G401 (cell line): ENCODE results near the gene SLC35E1. TPM values are rescaled to one million over a fixed set of nuclear protein-coding genes. Genes with fewer than 3 reads are reported as not detected.

ENCODE experiments used
- DNase-seq: peaks from one replicate; pipeline ENCODE4 v3.0.0-alpha.2; 2015; ENCODE audit warnings: low spot score
- in situ Hi-C: cut with HindIII; loops from 2 replicates; pipeline ENCODE4 v1.10.0; 2016; ENCODE audit warnings: low sequenced_read_pairs, mixed read lengths
- total RNA-seq: library from RNA; depleted of rRNA; stranded (reverse); fragments of >200 nt; shearing (Covaris generic); gene quantifications from 2 replicates; pipeline ENCODE4 v1.2.3, GENCODE V29; 2014

Gene SLC35E1
- total RNA-seq, 1 experiment from 2014 or later: 25.7 TPM

DNA sequence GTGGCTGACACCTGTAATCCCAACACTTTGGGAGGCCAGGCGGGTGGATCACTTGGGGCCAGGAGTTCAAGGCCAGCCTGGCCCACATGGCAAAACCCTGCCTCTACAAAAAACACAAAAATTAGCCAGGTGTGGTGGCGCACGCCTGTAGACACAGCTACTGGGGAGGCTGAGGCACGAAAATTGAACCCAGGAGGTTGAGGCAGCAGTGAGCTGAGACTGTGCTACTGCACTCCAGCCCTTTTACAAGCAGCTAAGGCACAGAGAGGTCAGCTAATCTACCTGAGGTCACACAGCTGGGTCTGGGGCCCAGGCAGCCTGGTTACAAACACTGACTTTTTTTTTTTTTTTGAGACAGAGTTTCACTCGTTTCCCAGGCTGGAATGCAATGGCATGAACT, 28.6 kb upstream of the SLC35E1 start:
- DNase-seq: no peak

DNA sequence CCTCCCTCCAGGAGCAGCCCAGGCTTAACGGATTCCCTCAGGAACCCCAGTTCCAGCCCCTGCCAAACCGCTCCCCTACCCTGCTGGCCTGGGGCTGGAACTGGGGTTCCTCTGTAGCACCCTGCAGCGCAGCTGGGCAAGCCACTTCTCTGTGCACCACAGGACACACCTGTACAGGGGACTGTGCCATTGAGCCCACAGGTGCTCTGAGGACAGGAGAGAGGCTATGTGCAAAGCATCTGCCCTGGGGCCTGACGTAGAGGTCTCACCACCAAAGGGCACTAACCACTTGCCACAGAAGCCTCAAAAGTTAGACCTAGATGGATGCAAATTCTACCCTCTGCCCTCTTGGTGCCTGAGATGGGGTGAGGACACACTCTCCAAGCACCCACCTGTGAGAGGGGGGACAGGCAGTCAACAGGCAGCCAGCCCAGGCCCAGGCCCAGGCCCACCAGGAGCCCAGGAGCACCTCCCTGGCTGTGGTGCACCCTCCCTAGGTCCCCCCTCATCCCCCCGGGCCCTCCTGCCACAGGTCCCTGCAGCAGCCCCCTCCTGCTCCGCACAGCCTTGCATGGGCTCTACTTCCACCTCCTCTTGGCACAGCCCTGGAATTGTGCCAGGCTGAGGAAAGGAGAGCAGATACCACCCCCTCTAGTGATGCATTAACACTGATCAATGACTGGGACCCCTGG, 27.6 kb upstream of the SLC35E1 start:
- DNase-seq: no peak
- in situ Hi-C loops: no loop called here

More for the DNA sequence above, 28.6 kb upstream of the SLC35E1 start:
- in situ Hi-C loops: no loop called here

DNA sequence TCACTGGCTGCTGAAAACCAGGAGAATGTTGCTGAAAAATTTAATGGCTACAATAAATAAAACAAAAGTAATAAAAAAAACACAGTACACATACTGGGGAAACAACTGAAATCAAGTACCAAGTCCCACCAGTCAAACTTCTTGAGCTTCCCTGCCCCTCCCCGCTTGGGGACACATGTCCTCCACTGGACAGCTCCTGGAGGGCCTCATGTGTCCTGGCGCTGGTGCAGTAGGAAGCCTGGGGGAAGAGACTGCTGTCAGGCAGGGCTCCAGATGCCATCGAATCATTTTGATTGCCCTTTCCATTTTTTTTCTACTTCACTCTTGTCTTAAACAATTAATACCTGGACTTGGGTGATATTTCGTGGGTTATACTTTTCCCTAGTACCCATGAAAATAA, 26.6 kb upstream of the SLC35E1 start:
- no peak for DNase-seq
- in situ Hi-C loops: no loop called here

DNA sequence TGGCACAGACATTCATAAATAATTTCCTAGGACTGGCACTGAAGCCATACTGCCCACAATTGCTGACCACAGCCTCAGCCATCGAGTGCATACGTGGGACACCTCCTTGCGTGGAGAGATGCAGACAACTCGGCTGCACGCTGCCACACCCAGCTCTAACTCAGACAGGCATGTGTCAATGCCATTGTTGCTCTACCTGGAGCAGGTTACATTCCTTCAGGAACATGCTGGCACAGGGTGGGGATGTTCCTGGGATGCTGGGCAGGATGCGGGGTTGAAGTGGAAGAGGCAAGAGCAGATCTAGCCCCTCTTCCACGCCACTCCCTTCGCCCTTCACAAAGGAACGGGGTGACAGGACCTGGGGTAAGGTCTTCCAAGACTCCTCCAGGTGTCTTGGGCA, 24.2 kb upstream of the SLC35E1 start:
- in situ Hi-C loops: no loop called here
- DNase-seq: no peak

DNA sequence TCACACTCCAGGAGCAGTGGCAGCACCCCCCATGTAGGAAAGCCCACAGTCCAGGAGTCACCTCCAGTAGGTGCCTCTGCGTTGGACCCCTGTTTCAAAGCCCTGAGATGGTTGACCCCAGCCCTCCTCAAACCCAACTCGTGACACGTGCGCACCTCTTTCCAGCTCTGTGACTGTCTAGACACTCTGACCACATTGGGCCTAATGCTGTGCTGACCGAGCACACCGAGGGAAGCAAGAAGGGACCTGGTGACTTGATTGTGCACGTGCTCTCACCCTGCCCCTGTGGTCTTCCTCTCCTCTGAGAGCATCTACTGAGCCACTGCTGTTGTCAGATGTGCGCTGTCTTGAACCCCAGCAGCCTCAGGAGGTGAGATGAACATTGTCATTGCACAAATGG, 22.9 kb upstream of the SLC35E1 start:
- in situ Hi-C loops: no loop called here

DNA sequence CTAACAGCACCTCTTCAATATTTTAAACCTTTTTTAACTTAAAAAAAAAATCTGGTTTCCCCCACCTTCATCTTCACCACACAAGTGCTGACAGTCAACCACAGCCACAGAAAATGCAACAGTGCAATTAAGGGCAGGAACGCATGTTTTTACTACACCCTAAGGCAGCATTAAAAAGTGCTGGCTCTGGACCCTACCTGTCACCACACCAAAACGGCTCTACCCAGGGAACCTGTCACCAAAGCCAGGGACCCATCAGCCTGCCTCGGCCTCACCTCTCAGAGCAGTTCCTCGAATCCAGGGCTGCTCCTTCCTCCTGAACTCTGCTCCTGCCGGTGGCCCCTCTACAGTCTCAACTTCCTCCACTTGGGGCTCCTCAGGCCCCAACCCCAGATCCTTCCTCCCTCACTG, 22.5 kb upstream of the SLC35E1 start:
- in situ Hi-C loops: no loop called here
- no peak for DNase-seq

More for the DNA sequence above, 22.9 kb upstream of the SLC35E1 start:
- no peak for DNase-seq

DNA sequence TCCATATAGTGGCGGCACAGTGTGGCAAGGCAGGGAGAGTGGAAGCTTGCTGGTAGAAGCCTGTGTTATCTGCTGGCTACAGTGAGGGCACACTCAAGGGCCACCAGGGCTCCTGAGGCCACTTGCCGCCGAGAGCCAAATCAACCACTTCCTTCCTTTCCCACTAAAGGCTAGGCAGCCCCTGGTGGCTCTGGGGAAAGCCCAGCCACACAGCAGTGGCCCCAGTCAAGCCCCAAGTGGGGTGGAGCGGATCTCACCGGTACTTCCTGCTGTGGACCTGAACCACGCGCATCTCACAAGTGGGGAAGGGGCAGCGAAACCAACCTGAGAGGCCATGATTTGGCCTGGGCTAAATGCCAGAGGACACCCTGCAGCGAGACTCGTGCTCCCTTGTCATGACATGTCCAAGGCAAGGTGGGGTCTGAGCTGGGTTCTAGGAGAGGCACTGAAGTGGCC, 21.9 kb upstream of the SLC35E1 start:
- in situ Hi-C loops: no loop called here
- DNase-seq: no peak

DNA sequence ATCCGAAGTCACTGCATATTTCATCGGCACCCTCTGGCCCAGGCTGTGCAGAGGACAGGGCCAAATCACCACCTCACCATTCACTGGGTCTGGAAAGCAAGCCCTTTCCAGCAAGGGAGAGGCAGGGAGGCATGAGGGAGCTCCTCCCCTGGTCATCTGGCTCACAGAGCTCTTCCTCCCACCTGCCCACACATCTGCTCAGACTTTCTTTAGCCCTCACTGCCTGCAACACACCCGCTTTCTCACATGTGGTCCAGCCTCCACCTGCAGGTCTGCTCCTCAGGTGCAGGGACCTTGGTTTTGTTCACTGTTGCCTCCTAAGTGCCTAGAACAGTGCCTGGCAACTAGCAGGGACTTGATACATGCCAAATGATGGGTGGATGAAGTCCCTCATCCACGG, 21.0 kb upstream of the SLC35E1 start:
- in situ Hi-C loops: no loop called here
- DNase-seq: no peak

DNA sequence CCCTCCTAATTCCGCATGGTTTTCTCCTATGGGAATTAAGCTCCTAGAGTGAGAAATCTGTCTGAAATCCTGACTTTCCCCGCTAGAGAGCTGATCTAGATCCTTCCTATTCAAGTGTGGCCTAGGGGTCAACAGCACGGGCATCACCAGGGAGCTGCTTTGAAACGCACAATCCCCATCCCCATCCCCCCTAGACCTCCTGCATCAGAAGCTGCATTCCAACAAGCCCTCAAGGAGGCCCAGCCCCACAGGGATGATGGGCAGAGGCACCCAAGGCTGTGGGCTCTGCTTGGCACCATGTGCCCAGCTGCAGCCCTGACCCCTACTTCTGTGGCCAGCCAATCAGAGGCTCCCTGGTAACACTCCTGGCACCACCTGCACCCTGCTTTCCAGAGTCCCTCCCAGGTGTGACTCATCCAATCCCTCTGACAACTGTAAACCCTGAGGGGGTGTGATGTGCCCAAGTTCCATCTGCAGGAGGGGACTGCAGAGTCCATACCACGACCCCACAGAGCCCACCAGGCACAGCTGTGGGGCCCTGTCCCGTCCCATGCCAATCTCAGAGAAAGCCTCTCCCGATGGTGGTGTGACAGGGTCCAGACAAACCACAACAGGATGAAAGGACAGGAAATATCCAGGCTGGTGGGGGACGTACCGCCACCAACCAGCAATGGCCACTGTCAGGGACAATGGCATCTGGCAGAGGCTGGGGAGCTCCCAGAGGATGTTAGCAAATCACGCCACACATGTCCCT, 19.8 kb upstream of the SLC35E1 start:
- no peak for DNase-seq
- in situ Hi-C loops: no loop called here

DNA sequence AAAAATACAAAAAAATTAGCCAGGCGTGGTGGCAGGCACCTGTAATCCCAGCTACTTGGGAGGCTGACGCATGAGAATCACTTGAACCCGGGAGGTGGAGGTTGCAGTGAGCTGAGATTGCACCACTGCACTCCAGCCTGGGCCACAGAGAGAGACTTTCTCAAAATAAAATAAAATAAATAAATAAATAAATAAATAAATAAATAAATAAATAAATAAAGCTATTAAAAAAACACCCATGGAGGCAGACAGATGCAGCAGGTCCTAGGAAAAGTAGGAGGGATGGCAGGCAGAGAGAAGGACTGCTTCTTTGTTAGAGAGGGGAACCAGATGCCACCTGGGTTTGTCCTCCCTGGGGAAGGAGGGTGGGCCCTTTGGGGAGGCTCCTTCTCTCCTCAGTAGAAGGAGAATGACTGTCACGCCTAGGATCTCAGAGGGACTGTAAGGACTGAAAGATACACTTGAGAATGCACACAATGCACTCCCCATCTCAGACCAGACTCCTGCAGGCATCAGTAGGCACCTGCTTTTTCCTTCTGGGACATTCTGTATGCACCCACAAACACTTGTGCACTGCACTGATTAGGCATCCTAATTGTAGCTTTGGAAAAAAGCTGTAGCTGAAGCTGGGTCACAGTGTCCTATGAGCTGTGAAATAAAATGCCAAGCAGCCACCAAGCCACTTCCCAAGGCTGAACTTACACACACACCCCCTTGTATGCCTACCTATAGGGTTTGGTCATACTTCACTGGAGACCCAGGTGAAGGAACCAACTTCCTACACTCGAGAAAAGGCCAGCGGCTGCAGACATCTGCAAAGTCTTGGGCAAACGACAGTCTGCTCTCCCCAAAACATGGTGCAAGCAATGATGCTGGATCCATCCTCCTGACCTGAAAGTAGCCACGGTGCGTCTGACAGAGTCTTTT, 18.9 kb upstream of the SLC35E1 start:
- DNase-seq: no peak
- in situ Hi-C loops: no loop called here

DNA sequence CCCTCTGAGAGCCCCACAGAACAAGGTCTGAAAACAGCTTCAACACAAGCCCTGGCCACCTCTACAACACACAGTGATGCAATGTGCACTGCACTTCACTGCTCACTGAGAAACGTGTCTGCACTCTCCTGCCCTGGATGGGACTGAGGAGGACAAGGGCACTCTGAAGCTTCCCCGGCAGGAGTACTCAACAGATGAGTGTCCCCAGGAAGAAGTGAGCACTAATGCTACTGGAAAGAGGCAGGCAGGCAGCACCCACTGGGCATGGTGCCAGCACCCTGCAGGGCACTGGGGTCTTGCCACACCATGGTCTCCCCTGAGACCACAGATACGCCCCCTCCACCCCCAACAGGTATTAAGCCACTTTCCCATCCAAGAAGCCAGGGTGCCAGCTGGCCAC, 17.7 kb upstream of the SLC35E1 start:
- in situ Hi-C loops: no loop called here
- no peak for DNase-seq

DNA sequence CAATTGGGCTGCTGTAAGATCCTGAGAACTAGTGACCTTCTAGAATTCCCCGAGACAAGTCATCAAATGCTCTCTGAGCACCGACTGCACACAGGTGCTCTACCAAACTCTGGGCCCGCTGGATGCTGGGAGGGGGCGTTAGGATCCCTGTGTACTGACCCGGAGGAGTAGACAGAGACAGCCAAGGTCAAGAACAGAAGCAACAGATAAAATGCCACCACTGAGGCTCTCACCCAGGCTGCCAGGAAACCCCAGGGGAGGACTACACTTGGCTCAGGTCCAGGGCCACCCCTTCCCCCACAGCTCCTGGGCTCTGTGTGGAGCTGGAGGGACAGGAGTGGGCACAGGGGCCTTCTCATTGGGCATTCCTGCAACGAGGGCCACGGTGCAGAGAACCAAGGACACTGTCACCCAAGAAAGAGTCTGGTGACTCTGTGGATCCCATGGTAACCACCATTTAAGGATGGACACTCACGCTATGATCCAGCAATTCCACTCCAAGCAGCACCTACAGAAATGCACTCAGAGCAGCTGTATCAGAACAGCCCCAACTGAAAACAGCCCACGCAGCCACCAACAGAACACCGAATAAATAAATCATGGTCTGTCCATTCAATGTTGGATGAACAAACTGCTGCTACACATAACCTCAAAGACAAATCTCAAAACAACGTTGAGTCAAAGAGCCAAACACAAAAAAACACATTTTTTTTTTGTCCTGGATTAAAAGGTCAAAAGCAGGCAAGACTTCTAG, 16.8 kb upstream of the SLC35E1 start:
- in situ Hi-C loops: no loop called here
- DNase-seq: no peak

DNA sequence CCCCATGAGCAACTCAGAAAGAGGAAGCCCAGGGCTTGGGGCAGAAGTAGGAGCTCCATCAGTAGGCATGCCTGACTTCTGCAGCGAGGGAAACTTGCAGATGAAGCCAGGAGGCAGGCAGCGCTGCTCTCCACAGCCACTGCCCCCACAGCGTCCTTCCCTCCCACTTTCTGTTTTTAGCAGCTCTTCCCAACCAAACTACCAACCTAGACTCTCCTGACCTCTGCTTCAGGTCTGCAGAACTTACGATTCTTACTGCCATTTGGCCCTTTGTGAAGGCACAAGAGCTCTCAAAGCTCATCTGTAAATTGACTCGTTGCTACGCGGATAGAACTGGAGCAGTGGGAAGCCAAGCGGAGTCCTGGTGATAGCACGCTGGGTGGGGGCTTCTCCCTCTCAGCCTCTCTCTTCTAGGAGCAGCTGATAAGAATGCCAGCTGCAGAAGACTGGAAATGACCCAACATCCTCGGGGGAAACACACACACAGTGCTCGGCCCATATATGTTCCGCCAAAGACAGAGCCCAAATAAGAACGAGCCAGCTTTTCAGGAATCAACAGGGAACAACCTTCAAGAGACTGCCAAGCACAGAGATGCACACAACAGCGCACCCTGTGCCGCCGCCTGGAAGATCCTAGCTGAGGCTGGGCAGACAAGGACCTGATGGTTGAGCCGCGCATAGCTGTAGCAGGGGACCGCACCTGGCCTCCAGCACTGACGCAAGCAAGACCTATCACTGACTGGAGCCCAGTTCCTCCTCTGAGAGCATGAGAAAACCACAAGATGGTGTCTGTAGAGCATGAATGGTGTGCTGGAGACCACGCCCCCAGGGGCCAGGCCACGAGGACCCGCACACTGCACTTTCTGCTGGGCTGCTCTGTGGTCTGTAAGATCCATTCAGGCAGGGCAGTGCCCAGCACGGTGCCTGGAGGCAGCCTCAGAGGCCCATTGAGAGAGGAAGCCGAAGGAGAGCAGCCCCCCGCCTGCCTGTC, 15.9 kb upstream of the SLC35E1 start:
- DNase-seq: peak; percentile 70
- in situ Hi-C loops: no loop called here

DNA sequence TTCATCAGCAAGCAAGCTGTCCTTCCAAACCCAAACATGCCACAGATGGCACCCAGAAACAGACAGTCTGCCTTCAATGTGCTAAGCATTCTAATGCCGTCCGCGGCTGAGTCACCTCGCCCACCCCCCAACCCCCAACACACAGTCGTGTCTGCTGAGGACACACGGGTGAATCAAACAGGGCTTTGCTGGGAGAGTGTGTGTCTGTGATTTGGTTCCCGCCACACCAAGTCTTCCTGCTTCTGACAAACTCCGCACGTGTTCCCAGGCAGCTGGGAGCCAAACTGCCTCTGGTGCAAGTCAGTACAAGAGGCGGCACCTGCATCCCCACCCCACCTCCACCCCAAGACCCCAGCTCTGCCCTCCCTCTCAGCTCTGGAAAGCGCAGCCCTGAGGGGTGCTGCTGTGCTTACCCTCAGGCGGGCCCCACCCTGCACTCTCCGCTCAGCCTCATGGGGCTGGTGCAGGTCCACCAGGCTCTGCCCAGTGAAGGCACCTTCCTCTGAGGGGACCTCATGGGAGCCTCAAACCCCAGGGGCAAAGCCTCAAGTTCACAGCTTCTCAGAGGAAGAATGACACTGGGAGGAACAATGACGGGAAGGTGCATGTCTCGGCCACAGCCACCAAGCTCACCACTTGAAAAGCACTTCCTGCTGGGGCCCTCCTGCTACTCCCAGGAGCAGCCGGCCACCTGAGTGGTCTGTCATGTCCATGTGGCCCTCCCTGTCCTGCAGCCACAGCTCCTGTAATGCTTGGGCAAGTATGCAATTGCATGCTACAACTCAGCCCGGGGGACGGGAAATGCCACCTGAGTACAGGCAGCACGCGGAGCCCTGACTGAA, 15.0 kb upstream of the SLC35E1 start:
- no peak for DNase-seq
- in situ Hi-C loops: no loop called here

DNA sequence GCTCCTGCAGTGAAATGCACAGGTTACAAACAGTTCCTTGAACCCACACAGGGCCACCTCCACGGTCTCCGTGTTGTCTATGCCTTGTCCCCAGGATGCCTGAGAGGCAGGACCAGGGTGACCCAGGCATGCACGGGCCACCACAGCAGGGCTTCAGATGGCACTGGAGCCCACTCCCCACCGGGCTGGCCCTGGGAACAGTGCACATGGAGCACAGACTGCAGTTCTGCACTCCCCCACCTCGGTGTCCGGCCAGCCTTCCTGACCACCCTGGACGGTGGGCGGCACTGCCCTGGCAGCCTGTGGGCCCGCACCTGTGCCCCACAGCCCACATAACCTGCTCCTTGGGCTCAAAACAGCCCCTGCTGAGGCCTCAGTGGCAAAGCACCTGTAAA, 14.3 kb upstream of the SLC35E1 start:
- DNase-seq: no peak

DNA sequence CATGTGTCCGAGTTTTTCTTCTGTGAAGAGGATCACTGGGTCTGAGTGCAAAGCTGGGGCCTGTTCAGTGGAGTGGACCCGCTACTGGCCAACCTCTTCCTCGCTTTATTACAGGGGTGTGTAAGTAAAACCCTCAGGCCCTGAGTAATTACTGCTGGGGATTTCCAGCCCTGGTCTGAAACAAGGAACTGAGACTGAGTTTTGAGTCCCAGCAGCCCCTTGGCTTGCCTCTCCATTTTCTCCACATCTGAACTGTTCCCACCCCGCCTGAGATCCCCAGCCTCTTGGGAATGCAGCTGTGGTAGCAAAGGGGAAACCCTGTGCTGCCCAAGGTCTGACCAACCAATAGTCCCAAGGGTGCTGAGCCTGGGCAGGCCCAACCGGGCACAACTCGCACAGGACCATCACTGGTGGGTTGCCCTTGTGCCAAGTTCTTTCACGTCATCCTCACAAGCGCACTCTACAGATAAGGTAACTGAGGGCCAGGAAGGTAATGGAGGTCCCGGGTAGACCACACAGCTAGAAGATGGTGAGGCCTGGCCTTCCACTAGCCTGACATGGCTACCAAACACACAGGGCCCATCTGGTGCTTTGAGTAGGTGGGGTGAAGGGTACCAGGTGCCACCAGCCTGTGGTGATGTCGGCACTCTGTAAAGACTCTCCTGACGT, 13.7 kb upstream of the SLC35E1 start:
- in situ Hi-C loops: no loop called here
- DNase-seq: no peak

More for the DNA sequence above, 14.3 kb upstream of the SLC35E1 start:
- in situ Hi-C loops: no loop called here
